HFFc6 (cell line): Measurements from ENCODE around the gene CXCR3. TPM values are rescaled to one million over a fixed set of nuclear protein-coding genes. Genes with fewer than 3 reads are reported as not detected.

Experiments used
- DNase-seq: peaks from one replicate; pipeline ENCODE4 v3.0.0-alpha.2; 2018
- H3K27ac Mint-ChIP-seq: 2 replicates; pipeline ENCODE4 v1.8.0; 2020; ENCODE audit warnings: mild to moderate bottlenecking, mixed read lengths
- H3K27me3 Mint-ChIP-seq: 2 replicates; pipeline ENCODE4 v1.8.0; 2021; ENCODE audit warnings: mild to moderate bottlenecking, moderate library complexity, mixed read lengths; ENCODE audit not compliant: insufficient read depth
- H3K36me3 Mint-ChIP-seq: 2 replicates; pipeline ENCODE4 v1.8.0; 2021; ENCODE audit warnings: low read depth, mixed read lengths
- H3K4me1 Mint-ChIP-seq: 2 replicates; pipeline ENCODE4 v1.8.0; 2020; ENCODE audit warnings: low read depth, mixed read lengths
- H3K4me3 Mint-ChIP-seq: 2 replicates; pipeline ENCODE4 v1.8.0; 2020; ENCODE audit warnings: mild to moderate bottlenecking, moderate library complexity, mixed read lengths
- H3K9me3 Mint-ChIP-seq: 2 replicates; pipeline ENCODE4 v1.8.0; 2020; ENCODE audit warnings: mild to moderate bottlenecking, mixed read lengths
- CTCF ChIP-seq: fragments of 200-600 bp; sonication (generic); IDR thresholded peaks from 2 replicates; pipeline ENCODE4 v1.5.0; 2021; ENCODE audit warnings: antibody characterized with exemption, mild to moderate bottlenecking
- total RNA-seq, 6 experiments: library from RNA; stranded (reverse); fragmentation: NEBNext Ultra II Directional; extraction: Animal tissue kit (Norgen Biotek cat#: 25700); gene quantifications; 2 replicates in 1 of 6; 3 replicates in 5 of 6; pipeline ENCODE4 v1.2.3, GENCODE V29; 2021

CXCR3 gene
- total RNA-seq, 6 experiments from 2014 or later = not detected

GRCh38 chrX:71634366-71634765 is 16.1 kb upstream of the CXCR3 start:
- H3K27ac Mint-ChIP-seq = no peak overlapping the region
- no peaks in the 10 kb centered on the region for H3K9me3 Mint-ChIP-seq
- no peak for DNase-seq
- H3K27me3 Mint-ChIP-seq = no peaks in the 10 kb centered on the region
- H3K4me3 Mint-ChIP-seq = no peak overlapping the region
- TF ChIP-seq CTCF = no peak
- no peaks in the 10 kb centered on the region for H3K36me3 Mint-ChIP-seq
- no peaks in the 10 kb centered on the region for H3K4me1 Mint-ChIP-seq

- Mint-ChIP-seq H3K27me3 (no peaks in the 10 kb centered on the region), H3K9me3 (no peaks in the 10 kb centered on the region), H3K36me3 (no peaks in the 10 kb centered on the region), H3K4me3 (no peak overlapping the region), H3K4me1 (no peaks in the 10 kb centered on the region), H3K27ac (no peak overlapping the region)
- no peak for TF ChIP-seq CTCF
- DNase-seq = no peak
Measured at GRCh38 chrX:71632923-71633657, 14.8 kb upstream of the CXCR3 start.

- H3K27me3 Mint-ChIP-seq = no peaks in the 10 kb centered on the region
- no peaks in the 10 kb centered on the region for H3K9me3 Mint-ChIP-seq
- no peaks in the 10 kb centered on the region for H3K4me1 Mint-ChIP-seq
Measured at GRCh38 chrX:71629467-71629866, 11.2 kb upstream of the CXCR3 start.

GRCh38 chrX:71627588-71628404 is 9.5 kb upstream of the CXCR3 start:
- TF ChIP-seq CTCF = no peak
- H3K9me3 Mint-ChIP-seq = no peaks in the 10 kb centered on the region

More at GRCh38 chrX:71629467-71629866, 11.2 kb upstream of the CXCR3 start:
- Mint-ChIP-seq H3K36me3 (no peaks in the 10 kb centered on the region), H3K27ac (no peak overlapping the region), H3K4me3 (no peak overlapping the region)
- DNase-seq = no peak
- TF ChIP-seq CTCF = no peak

GRCh38 chrX:71626576-71626975 is 8.3 kb upstream of the CXCR3 start:
- Mint-ChIP-seq H3K27ac (no peak overlapping the region), H3K9me3 (no peaks in the 10 kb centered on the region), H3K27me3 (no peaks in the 10 kb centered on the region; the same call in 1 of the 2 replicates), H3K36me3 (no peaks in the 10 kb centered on the region), H3K4me1 (peaks cover 3% of the 10 kb centered on the region; the same call in 1 of the 2 replicates), H3K4me3 (no peak overlapping the region)
- DNase-seq = no peak
- no peak for TF ChIP-seq CTCF

More at GRCh38 chrX:71627588-71628404, 9.5 kb upstream of the CXCR3 start:
- H3K4me1 Mint-ChIP-seq = no peaks in the 10 kb centered on the region
- H3K27ac Mint-ChIP-seq = no peak overlapping the region
- H3K36me3 Mint-ChIP-seq = no peaks in the 10 kb centered on the region
- DNase-seq = no peak
- no peak overlapping the region for H3K4me3 Mint-ChIP-seq
- H3K27me3 Mint-ChIP-seq = no peaks in the 10 kb centered on the region
